ENCODE data around the gene ARL16.

The ARL16 gene

GRCh38 chr17:81666342-81667191, 17.0 kb downstream of the ARL16 start, which contains the start of the genes CCDC137 and OXLD1:
TSS of gene CCDC137 (plus strand) at chr17:81666737. CDS start at chr17:81666767, 30 bp downstream.
TSS of gene OXLD1 (minus strand) at chr17:81666605. CDS start at chr17:81666577, 28 bp downstream.
- Histone ChIP-seq H3K27me3 (ENCODE audit: control insufficient read depth, insufficient read depth, low read length) (no peaks in the 10 kb centered on the region), H3K4me3 (ENCODE audit: low read length) (peak within 1 kb of the TSS; percentile 83), H3K27ac (ENCODE audit: low read length) (no peak within 1 kb of the TSS), H3K4me1 (ENCODE audit: control insufficient read depth, insufficient read depth, low read length) (peaks cover 7% of the 10 kb centered on the region), H3K36me3 (ENCODE audit: control insufficient read depth, insufficient read depth, low read length) (peaks cover 21% of the 10 kb centered on the region), H3K9me3 (ENCODE audit: control insufficient read depth, insufficient read depth, low read length) (no peaks in the 10 kb centered on the region)
- no CpG with 5 or more reads among the region's 96 CpGs for WGBS (ENCODE audit: insufficient coverage, insufficient read length)
- peak; percentile 94 for DNase-seq (ENCODE audit: low read depth, low spot score)

DNA sequence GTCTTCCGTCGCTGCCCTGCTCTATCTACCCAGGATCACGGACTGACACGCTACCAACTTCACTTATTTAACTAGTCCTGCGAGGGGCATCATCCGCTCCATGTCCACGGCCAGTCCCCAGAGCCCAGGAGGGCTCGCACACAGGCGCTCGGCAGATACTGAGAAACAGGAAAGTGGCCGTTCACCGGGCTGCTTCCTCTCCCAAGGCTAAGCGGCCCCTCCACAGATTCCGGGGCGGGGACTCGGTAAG, 17.6 kb downstream of the ARL16 start:
- no peak overlapping the region for H3K27ac ChIP-seq (ENCODE audit: low read length)
- WGBS (ENCODE audit: insufficient coverage, insufficient read length) = no CpG with 5 or more reads among the region's 16 CpGs
- DNase-seq (ENCODE audit: low read depth, low spot score) = no peak
- H3K4me1 ChIP-seq (ENCODE audit: control insufficient read depth, insufficient read depth, low read length) = peaks cover 7% of the 10 kb centered on the region
- peaks cover 18% of the 10 kb centered on the region for H3K36me3 ChIP-seq (ENCODE audit: control insufficient read depth, insufficient read depth, low read length)
- H3K4me3 ChIP-seq (ENCODE audit: low read length) = peak overlapping the region; percentile 83
- no peaks in the 10 kb centered on the region for H3K9me3 ChIP-seq (ENCODE audit: control insufficient read depth, insufficient read depth, low read length)
- H3K27me3 ChIP-seq (ENCODE audit: control insufficient read depth, insufficient read depth, low read length) = no peaks in the 10 kb centered on the region

DNA sequence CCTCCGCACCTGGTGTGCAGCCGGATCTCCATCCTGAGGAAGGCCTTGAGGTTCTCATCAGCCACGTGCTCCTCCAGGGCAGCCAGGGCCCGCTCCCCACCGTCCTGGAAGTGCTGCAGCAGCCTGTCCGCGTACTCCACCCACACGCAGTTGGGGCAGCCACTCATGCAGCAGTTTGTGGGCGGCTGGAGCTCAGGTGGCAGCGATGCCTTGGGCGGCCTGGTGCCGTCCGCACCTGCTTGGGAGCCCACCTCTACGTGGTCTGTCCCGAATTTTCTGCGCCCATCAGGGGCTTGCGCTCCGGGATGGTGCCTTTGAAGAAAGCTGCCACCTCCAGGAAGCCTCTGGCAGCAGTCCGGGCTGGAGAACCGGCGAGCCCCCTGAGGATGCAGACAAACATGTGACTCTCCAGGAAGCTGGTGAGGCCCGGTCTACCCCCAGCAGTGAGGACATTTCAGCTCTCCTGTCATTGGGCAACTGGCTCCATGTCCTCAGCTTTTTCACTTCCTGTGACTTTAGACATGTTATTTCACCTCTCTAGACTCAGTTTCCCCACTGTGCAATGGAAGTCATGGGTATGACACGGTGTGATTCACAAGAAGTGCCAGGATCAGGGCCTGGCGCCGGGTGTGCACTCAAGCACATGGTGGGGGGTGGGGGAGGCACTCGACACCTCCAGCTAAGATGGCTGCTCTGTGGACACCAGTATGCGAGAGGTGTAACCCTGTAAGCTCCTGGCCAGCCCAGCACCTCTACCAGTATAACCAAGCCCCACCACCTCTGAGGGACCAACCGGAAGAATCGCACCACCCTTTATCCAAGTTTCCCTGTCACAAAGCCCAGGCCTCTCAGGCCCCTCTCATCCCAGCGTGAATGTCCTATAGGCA, 18.1 kb downstream of the ARL16 start:
- H3K4me1 ChIP-seq (ENCODE audit: control insufficient read depth, insufficient read depth, low read length) = peaks cover 7% of the 10 kb centered on the region
- DNase-seq (ENCODE audit: low read depth, low spot score) = no peak
- WGBS (ENCODE audit: insufficient coverage, insufficient read length) = no CpG with 5 or more reads among the region's 30 CpGs
- no peaks in the 10 kb centered on the region for H3K9me3 ChIP-seq (ENCODE audit: control insufficient read depth, insufficient read depth, low read length)
- H3K36me3 ChIP-seq (ENCODE audit: control insufficient read depth, insufficient read depth, low read length) = peaks cover 16% of the 10 kb centered on the region
- H3K27ac ChIP-seq (ENCODE audit: low read length) = no peak overlapping the region
- no peaks in the 10 kb centered on the region for H3K27me3 ChIP-seq (ENCODE audit: control insufficient read depth, insufficient read depth, low read length)
- peak overlapping the region; percentile 83 for H3K4me3 ChIP-seq (ENCODE audit: low read length)

DNA sequence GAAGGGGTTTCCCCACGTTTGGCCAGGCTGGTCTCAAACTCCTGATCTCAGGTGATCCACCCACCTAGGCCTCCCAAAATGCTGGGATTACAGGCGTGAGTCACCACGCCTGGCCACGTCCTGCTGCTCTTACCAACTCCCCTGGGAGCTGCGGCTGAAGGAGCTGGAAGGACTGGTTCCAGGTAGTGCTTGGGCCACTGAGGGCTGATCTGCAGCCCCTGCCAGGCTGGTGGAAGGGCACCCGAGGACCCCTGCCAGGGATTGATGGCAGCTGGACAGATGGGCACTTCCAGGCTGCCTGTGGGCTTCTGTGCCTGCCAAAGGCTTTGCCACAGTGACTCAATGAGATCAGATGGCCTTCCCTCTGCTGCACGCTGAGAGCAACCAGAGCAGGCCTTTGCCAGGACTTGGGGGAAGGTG, 19.5 kb downstream of the ARL16 start:
- Histone ChIP-seq H3K4me1 (ENCODE audit: control insufficient read depth, insufficient read depth, low read length) (peaks cover 7% of the 10 kb centered on the region), H3K9me3 (ENCODE audit: control insufficient read depth, insufficient read depth, low read length) (no peaks in the 10 kb centered on the region), H3K27ac (ENCODE audit: low read length) (no peak overlapping the region), H3K27me3 (ENCODE audit: control insufficient read depth, insufficient read depth, low read length) (no peaks in the 10 kb centered on the region), H3K4me3 (ENCODE audit: low read length) (no peak overlapping the region), H3K36me3 (ENCODE audit: control insufficient read depth, insufficient read depth, low read length) (peaks cover 8% of the 10 kb centered on the region; the same call in 1 of the 2 replicates)
- DNase-seq (ENCODE audit: low read depth, low spot score) = no peak
- WGBS (ENCODE audit: insufficient coverage, insufficient read length) = no CpG with 5 or more reads among the region's 7 CpGs

DNA sequence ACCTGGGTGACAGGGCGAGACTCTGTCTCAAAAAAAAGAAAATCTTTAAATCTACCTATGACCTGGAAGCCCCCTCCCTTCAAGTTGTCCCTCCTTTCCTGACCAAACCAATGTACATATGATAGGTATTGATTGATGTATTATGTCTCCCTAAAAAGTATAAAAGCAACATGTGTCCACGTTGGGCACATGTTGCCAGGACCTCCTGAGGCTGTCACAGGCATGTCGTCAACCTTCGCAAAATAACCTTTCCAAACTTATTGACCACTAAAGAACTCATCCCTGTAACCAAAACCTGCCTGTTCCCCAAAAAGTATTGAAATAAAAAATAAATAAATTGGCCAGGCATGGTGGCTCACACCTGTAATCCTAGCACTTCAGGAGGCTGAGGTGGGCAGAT, 21.6 kb downstream of the ARL16 start:
- WGBS (ENCODE audit: insufficient coverage, insufficient read length) = no CpG with 5 or more reads among the region's 4 CpGs
- Histone ChIP-seq H3K4me1 (ENCODE audit: control insufficient read depth, insufficient read depth, low read length) (peaks cover 4% of the 10 kb centered on the region), H3K36me3 (ENCODE audit: control insufficient read depth, insufficient read depth, low read length) (peaks cover 8% of the 10 kb centered on the region; the same call in 1 of the 2 replicates), H3K27ac (ENCODE audit: low read length) (no peak overlapping the region), H3K4me3 (ENCODE audit: low read length) (no peak overlapping the region), H3K27me3 (ENCODE audit: control insufficient read depth, insufficient read depth, low read length) (no peaks in the 10 kb centered on the region), H3K9me3 (ENCODE audit: control insufficient read depth, insufficient read depth, low read length) (no peaks in the 10 kb centered on the region)
- no peak for DNase-seq (ENCODE audit: low read depth, low spot score)

DNA sequence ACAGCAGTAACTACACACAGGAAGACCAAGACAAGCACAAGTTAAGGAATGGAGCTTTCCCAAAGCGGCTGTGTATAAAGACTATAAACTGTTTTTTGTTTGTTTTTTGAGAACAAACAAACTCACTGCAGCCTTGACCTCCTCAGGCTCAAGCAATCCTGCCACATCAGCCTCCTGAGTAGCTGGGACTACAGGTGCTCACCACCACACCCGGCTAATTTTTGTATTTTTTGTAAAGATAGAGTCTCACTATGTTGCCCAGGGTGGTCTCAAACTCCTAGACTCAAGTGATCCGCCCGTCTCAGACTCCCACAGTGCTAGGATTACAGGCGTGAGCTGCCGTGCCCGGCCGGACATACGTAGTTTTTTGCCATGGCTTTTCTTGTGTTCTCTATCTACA, 23.2 kb downstream of the ARL16 start:
- H3K36me3 ChIP-seq (ENCODE audit: control insufficient read depth, insufficient read depth, low read length) = peaks cover 8% of the 10 kb centered on the region; the same call in 1 of the 2 replicates
- no peaks in the 10 kb centered on the region for H3K9me3 ChIP-seq (ENCODE audit: control insufficient read depth, insufficient read depth, low read length)
- H3K27ac ChIP-seq (ENCODE audit: low read length) = no peak overlapping the region
- no CpG with 5 or more reads among the region's 9 CpGs for WGBS (ENCODE audit: insufficient coverage, insufficient read length)
- no peak overlapping the region for H3K4me3 ChIP-seq (ENCODE audit: low read length)
- DNase-seq (ENCODE audit: low read depth, low spot score) = no peak
- no peaks in the 10 kb centered on the region for H3K27me3 ChIP-seq (ENCODE audit: control insufficient read depth, insufficient read depth, low read length)
- H3K4me1 ChIP-seq (ENCODE audit: control insufficient read depth, insufficient read depth, low read length) = peaks cover 2% of the 10 kb centered on the region; the same call in 1 of the 2 replicates

GRCh38 chr17:81659038-81659437, 24.6 kb downstream of the ARL16 start:
- H3K9me3 ChIP-seq (ENCODE audit: control insufficient read depth, insufficient read depth, low read length) = no peaks in the 10 kb centered on the region
- H3K36me3 ChIP-seq (ENCODE audit: control insufficient read depth, insufficient read depth, low read length) = peaks cover under 1% of the 10 kb centered on the region; the same call in 1 of the 2 replicates
- no CpG with 5 or more reads among the region's 5 CpGs for WGBS (ENCODE audit: insufficient coverage, insufficient read length)
- H3K27ac ChIP-seq (ENCODE audit: low read length) = no peak overlapping the region
- no peaks in the 10 kb centered on the region; the same call in 1 of the 2 replicates for H3K4me1 ChIP-seq (ENCODE audit: control insufficient read depth, insufficient read depth, low read length)
- no peaks in the 10 kb centered on the region for H3K27me3 ChIP-seq (ENCODE audit: control insufficient read depth, insufficient read depth, low read length)
- H3K4me3 ChIP-seq (ENCODE audit: low read length) = no peak overlapping the region
- no peak for DNase-seq (ENCODE audit: low read depth, low spot score)

GRCh38 chr17:81656835-81657234, 26.8 kb downstream of the ARL16 start:
- Histone ChIP-seq H3K36me3 (ENCODE audit: control insufficient read depth, insufficient read depth, low read length) (no peaks in the 10 kb centered on the region), H3K27me3 (ENCODE audit: control insufficient read depth, insufficient read depth, low read length) (no peaks in the 10 kb centered on the region), H3K4me3 (ENCODE audit: low read length) (no peak overlapping the region), H3K9me3 (ENCODE audit: control insufficient read depth, insufficient read depth, low read length) (no peaks in the 10 kb centered on the region), H3K4me1 (ENCODE audit: control insufficient read depth, insufficient read depth, low read length) (peaks cover 5% of the 10 kb centered on the region), H3K27ac (ENCODE audit: low read length) (no peak overlapping the region)
- DNase-seq (ENCODE audit: low read depth, low spot score) = no peak
- WGBS (ENCODE audit: insufficient coverage, insufficient read length) = no CpG with 5 or more reads among the region's 4 CpGs

GRCh38 chr17:81656118-81656743, 27.4 kb downstream of the ARL16 start, which contains the start of gene PDE6G:
TSS of gene PDE6G (minus strand) at chr17:81656542. CDS start at chr17:81653305, 3,237 bp downstream.
- Histone ChIP-seq H3K27ac (ENCODE audit: low read length) (no peak within 1 kb of the TSS), H3K4me1 (ENCODE audit: control insufficient read depth, insufficient read depth, low read length) (peaks cover 5% of the 10 kb centered on the region)
- WGBS (ENCODE audit: insufficient coverage, insufficient read length) = no CpG with 5 or more reads among the region's 15 CpGs

More at GRCh38 chr17:81656118-81656743, 27.4 kb downstream of the ARL16 start, which contains the start of gene PDE6G:
- H3K27me3 ChIP-seq (ENCODE audit: control insufficient read depth, insufficient read depth, low read length) = no peaks in the 10 kb centered on the region
- no peak within 1 kb of the TSS for H3K4me3 ChIP-seq (ENCODE audit: low read length)
- H3K9me3 ChIP-seq (ENCODE audit: control insufficient read depth, insufficient read depth, low read length) = no peaks in the 10 kb centered on the region
- DNase-seq (ENCODE audit: low read depth, low spot score) = no peak
- no peaks in the 10 kb centered on the region for H3K36me3 ChIP-seq (ENCODE audit: control insufficient read depth, insufficient read depth, low read length)

Measured in iPS DF 6.9 (cell line).